SU-DHL-6 (cell line): ENCODE results near the gene CLCNKA.

ENCODE experiments used
- H2AFZ ChIP-seq: fragments of 200-600 bp; sonication (generic); 2 replicates; pipeline ENCODE4 v1.6.1; 2014; ENCODE audit warnings: low read depth, mild to moderate bottlenecking, moderate library complexity, mixed read lengths, antibody characterized with exemption, low read length; ENCODE audit not compliant: severe bottlenecking
- H3F3A ChIP-seq: fragments of 200-600 bp; shearing (Covaris generic); 2 replicates; pipeline ENCODE4 v1.6.0; 2016; ENCODE audit warnings: antibody characterized with exemption, mild to moderate bottlenecking; ENCODE audit not compliant: insufficient read depth
- H3K27ac ChIP-seq: fragments of 200-600 bp; sonication (generic); 2 replicates; pipeline ENCODE4 v1.5.1; 2016; ENCODE audit warnings: low read depth, mild to moderate bottlenecking, low read length, moderate library complexity, mixed read lengths
- H3K27me3 ChIP-seq: fragments of 200-600 bp; sonication (generic), shearing (Covaris generic); 2 replicates; pipeline ENCODE4 v1.6.0; 2014; ENCODE audit warnings: mild to moderate bottlenecking, low read length
- H3K36me3 ChIP-seq: fragments of 200-600 bp; sonication (generic); 2 replicates; pipeline ENCODE4 v1.6.1; 2014; ENCODE audit warnings: mild to moderate bottlenecking, low read length, mixed read lengths
- H3K4me2 ChIP-seq: fragments of 300-600, 200-600 bp; shearing (Covaris generic), sonication (generic); 2 replicates; pipeline ENCODE4 v1.6.0; 2014; ENCODE audit warnings: low read length, low read depth, mild to moderate bottlenecking; ENCODE audit not compliant: poor library complexity, severe bottlenecking
- H3K4me3 ChIP-seq: fragments of 200-600 bp; sonication (generic); 2 replicates; pipeline ENCODE4 v1.5.1; 2014; ENCODE audit warnings: antibody characterized with exemption, low read length, mild to moderate bottlenecking, mixed read lengths; ENCODE audit not compliant: insufficient read depth, poor library complexity, severe bottlenecking
- H3K79me2 ChIP-seq: fragments of 200-600 bp; sonication (generic); 2 replicates; pipeline ENCODE4 v1.6.1; 2014; ENCODE audit warnings: mild to moderate bottlenecking, low read length, moderate library complexity; ENCODE audit not compliant: insufficient read depth
- H3K9ac ChIP-seq: fragments of 200-600 bp; sonication (generic); 2 replicates; pipeline ENCODE4 v1.7.0; 2014; ENCODE audit warnings: mild to moderate bottlenecking, low read length
- H3K9me2 ChIP-seq: fragments of 200-600 bp; sonication (generic); replicated peaks from 2 replicates; pipeline ENCODE4 v1.6.1; 2014; ENCODE audit warnings: low read length; ENCODE audit not compliant: insufficient read depth
- H3K9me3 ChIP-seq: fragments of 200-600 bp; sonication (generic); 2 replicates; pipeline ENCODE4 v1.6.1; 2014; ENCODE audit warnings: low read length, mixed read lengths; ENCODE audit not compliant: insufficient read depth
- H4K20me1 ChIP-seq: fragments of 200-600 bp; sonication (generic); 2 replicates; pipeline ENCODE4 v1.6.1; 2014; ENCODE audit warnings: low read depth, mild to moderate bottlenecking, antibody characterized with exemption, low read length, moderate library complexity, mixed read lengths
- EZH2phosphoT487 ChIP-seq: fragments of 200-600 bp; sonication (generic), shearing (Covaris generic); conservative IDR thresholded peaks from 2 replicates; pipeline ENCODE4 v1.6.1; 2018; ENCODE audit warnings: mild to moderate bottlenecking, antibody characterized with exemption, low read length, moderate library complexity, mixed read lengths
- TF ChIP-seq, protein P1 (sequence below): fragments of 200-600 bp; sonication (generic); IDR thresholded peaks from one replicate; pipeline ENCODE4 v1.5.1; 2017; ENCODE audit warnings: antibody characterized with exemption, mild to moderate bottlenecking, low read length, moderate library complexity; ENCODE audit not compliant: insufficient read depth, poor library complexity, severe bottlenecking

Gene CLCNKA

DNA sequence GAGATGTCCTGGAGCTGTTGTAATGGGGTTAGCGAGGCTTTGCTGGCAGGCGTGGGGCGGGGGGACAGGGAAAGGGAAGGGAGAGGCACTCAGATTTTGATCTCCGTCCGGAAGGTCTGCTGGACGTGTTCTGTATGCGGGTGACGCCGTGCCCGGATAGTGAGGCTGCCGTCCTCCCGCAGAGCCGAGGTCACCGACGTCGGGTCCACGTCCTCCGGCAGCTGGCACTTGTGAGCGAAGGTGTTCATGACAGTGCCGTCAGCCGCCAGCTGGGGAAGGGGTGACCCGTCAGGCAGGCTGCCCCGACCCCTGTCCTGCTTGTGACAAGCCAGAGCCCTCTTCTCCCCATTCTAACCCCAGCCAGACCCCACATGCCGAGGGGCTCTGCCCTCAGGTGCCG lies 6.3 kb upstream of the CLCNKA start:
- Histone ChIP-seq H4K20me1 (no peaks in the 10 kb centered on the region), H3K9me2 (no peaks in the 10 kb centered on the region), H3K4me3 (no peak overlapping the region), H3K36me3 (no peaks in the 10 kb centered on the region), H3K79me2 (no peaks in the 10 kb centered on the region), H3K27me3 (no peaks in the 10 kb centered on the region), H3K9ac (no peak overlapping the region), H3K27ac (no peak overlapping the region), H3F3A (no peaks in the 10 kb centered on the region), H2AFZ (no peak overlapping the region), H3K4me2 (no peak overlapping the region), H3K9me3 (no peaks in the 10 kb centered on the region)
- TF ChIP-seq EZH2phosphoT487 = no peak
- TF ChIP-seq, protein P1, sequence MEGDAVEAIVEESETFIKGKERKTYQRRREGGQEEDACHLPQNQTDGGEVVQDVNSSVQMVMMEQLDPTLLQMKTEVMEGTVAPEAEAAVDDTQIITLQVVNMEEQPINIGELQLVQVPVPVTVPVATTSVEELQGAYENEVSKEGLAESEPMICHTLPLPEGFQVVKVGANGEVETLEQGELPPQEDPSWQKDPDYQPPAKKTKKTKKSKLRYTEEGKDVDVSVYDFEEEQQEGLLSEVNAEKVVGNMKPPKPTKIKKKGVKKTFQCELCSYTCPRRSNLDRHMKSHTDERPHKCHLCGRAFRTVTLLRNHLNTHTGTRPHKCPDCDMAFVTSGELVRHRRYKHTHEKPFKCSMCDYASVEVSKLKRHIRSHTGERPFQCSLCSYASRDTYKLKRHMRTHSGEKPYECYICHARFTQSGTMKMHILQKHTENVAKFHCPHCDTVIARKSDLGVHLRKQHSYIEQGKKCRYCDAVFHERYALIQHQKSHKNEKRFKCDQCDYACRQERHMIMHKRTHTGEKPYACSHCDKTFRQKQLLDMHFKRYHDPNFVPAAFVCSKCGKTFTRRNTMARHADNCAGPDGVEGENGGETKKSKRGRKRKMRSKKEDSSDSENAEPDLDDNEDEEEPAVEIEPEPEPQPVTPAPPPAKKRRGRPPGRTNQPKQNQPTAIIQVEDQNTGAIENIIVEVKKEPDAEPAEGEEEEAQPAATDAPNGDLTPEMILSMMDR = no peak

DNA sequence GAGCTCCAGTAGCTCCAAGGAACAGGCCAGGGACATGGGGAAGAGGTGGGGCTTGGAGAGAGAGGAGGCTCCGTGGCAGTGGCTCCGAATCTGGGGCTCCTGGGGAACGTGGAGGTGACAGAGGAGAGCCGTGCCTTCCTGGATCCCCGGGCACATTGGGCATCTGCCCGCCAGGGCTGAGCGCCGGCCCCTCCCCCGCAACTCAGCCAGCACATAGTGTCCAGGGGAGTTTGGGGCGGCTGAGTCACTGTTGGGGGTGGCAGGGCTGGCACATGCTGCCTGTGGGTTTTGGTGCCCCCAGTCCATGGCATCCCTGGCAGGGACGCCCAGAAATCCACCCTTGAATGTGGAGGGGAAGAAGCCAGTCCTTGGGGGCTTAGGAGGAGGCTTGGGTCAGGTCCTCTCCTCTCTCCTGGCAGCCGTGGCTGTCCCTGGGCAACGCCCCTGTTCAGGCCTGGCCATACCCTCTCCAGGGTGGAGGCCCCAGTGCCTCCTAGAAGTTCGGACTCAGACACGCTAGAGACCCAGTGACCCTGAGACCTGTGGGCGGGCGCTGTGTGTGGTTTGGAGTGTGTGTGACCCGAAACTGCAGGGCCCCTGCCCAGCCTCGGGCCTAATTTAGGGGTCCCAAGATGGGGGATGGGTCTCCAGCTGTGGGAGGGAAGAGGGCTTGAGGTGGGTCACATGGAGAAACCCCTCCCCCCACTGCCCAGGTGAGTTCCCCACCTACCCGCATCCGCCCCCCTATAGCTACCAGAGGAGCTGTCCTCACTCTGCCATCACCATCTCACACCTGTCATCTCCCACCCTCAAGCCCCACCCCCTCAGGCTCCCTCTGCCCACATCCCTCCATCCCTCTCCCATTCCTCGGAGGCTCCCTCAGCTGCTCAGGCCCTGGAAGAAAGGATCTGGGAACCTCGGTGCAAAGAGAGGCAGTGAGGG lies 5.6 kb upstream of the CLCNKA start:
- H2AFZ ChIP-seq = no peak overlapping the region
- H4K20me1 ChIP-seq = no peaks in the 10 kb centered on the region
- H3K79me2 ChIP-seq = no peaks in the 10 kb centered on the region
- no peak overlapping the region for H3K4me2 ChIP-seq
- H3F3A ChIP-seq = no peaks in the 10 kb centered on the region
- no peak overlapping the region for H3K27ac ChIP-seq
- H3K9me3 ChIP-seq = no peaks in the 10 kb centered on the region
- H3K27me3 ChIP-seq = no peaks in the 10 kb centered on the region
- H3K4me3 ChIP-seq = no peak overlapping the region
- no peak overlapping the region for H3K9ac ChIP-seq
- no peaks in the 10 kb centered on the region for H3K9me2 ChIP-seq
- TF ChIP-seq, protein P1 = no peak
- TF ChIP-seq EZH2phosphoT487 = no peak
- no peaks in the 10 kb centered on the region for H3K36me3 ChIP-seq

DNA sequence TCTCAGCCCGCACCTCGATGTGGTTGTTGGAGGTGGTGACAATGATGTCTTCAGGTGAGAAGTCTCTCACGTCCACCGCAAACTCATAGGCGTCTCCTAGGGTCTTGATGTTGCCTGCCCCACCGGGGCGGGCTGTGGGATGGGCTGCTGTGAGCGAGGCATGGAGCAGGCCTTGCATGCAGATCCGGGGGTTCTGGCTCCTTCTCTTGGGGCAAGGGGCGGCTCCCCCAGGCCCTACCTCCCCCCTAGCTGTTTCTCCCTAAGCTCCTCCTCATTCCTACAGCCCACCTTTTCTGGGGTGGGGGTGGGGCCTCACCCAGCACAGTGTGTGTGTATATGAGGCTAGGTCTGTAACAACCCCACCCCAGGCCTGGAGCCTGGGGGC lies 4.8 kb upstream of the CLCNKA start:
- Histone ChIP-seq H3K27me3 (no peaks in the 10 kb centered on the region), H3K9me2 (no peaks in the 10 kb centered on the region), H3K4me3 (no peak overlapping the region), H3F3A (no peaks in the 10 kb centered on the region), H3K27ac (no peak overlapping the region), H2AFZ (no peak overlapping the region), H3K36me3 (no peaks in the 10 kb centered on the region), H4K20me1 (no peaks in the 10 kb centered on the region), H3K4me2 (no peak overlapping the region), H3K9me3 (no peaks in the 10 kb centered on the region), H3K79me2 (no peaks in the 10 kb centered on the region), H3K9ac (no peak overlapping the region)
- TF ChIP-seq EZH2phosphoT487 = no peak
- TF ChIP-seq, protein P1 = no peak
